ENCODE measurements around the gene MOK.

Gene MOK

DNA sequence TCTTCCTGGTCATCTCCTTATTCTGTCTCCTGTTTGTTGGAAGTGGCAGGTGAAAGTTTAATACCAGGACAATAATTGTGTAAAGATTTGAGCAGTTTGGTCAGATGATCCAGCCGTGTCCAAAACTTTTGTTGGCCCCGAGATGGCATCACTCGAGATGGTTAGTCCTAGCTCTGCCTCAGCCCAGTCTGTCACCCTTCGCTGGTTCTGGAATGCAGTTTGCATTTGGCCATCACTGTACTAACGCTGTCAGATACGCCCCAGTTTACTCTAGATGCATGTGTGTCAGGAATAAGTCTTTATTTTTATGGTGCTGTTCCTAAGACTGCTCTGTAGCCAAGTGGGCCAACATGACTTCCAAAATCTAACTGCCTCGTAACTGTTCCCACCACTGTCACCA, 79.6 kb downstream of the MOK start:
- DNase-seq (ENCODE audit: low spot score), result no peak

DNA sequence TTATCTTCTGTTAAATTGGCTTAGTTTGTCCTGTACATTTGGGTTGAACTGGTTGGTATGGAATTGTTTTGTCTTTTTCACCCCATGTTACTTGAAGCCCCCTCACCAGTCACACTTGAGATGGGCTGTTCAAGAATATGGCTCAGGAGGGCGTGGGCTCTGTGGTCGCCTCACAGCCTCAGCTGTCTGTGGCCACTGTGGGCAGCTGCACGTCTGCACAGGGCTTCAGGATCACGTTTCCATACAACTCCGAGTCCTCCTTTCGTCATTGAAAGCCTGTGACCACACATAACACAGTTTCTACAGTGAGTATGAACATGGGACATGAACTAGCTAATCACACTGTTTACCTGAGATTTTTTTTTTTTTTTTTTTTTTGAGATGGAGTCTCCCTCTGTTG, 81.3 kb downstream of the MOK start:
- DNase-seq (ENCODE audit: low spot score), result no peak

DNA sequence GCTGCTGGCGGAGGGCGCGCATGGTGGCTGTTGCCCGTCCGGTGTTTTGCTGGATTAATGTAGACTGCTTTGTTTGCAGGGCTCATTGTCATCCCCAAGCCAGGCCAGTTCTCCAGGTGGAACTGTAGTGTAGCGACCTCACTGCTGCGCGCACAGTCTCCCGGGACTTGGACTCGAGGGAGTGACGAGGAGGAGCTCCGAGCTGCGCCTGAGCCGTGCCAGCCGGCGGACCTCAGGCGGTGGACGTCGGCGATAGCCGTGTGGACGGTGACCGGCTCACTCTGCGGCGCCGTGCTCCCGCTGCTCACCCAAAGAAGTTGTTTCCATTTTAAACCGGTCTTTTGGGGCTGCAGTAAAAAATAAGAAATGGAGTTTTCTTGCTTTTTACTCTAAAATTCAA, 82.2 kb downstream of the MOK start:
- DNase-seq (ENCODE audit: low spot score), result no peak

DNA sequence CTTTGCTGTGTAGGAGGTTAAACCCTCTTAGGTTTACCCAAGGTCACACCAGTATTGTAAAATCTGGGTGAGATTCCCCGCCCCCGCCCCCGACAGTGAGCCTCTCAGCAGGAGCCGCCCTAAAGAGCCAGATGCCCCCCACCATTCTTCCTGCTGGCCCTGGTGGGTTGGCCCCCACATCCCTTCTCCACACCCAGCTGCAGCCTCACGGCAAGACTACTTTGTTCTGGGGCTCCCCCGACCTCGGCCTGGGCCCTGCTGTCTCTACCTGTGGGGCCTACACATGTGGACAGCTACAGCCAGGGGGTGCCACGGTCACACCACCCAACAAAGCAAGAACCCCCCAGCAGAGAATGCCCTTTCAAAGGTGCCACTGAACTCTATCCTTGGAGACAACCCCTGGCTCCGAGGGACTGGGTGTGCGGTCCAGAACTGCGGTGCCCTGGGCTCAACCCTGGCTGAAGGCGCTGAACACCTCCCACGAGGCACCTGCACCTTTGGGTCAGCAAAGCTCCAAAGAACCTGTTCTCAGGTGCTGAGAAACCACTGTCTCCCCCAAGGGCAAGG, 82.9 kb downstream of the MOK start:
- DNase-seq (ENCODE audit: low spot score), result no peak

DNA sequence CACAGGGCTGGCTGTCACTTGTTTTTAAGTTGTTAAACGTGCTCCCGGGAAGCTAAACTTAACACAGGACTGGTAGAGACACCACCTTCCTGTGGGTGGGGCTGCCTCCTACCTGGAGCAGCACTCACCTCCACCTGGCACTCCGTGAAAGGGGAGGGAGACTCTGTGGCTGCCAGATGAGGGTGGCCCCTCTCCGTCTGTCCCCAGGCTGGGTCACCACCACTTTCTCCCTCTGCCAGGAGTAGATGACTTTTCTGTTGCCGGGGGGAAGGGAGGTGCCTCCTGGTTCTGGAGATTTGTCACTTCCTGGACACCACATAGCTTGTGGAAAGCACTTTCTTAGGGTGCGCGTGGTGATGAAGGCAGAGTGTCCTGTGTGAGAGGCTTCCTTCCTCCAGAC, 83.9 kb downstream of the MOK start:
- no peak for DNase-seq (ENCODE audit: low spot score)

DNA sequence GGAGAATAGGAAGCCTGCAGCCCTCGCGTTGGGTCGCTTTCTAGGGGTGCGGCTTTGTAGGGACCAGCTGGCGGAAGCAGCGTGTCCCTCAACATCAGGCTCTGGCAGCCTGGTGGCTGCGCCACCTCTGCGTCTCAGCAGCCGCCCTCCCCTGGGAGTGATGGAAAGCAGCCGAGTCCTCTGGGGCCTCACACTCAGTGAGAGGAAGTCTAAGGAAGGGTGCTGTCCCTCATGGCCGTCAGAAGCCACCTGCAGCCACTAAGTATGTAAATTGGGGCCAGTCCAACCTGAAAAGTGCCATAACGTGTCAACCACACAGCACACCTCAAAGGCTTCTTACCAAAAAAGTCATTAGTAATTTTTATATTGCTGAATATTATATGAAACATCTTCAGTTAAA, 84.9 kb downstream of the MOK start:
- no peak for DNase-seq (ENCODE audit: low spot score)

DNA sequence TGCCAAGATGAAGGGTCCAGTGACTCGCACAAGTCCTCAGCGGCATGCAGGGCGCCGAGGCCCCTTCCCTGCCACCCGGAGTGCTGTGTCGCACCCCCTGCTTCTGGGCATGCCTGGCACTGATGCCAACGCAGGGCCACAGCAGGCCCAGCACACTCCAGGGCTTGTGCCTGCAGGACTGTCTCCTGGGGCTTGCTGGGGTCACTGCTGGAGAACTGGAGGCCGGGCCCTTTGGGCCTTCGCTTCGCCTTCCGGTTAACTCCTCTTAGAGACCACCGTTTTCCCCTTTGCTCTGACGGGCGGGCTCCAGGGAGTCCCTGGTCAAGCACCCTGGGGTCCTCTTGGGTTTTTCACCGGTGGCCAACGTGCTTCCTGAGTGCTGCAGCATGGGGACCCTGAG, 85.6 kb downstream of the MOK start:
- no peak for DNase-seq (ENCODE audit: low spot score)

DNA sequence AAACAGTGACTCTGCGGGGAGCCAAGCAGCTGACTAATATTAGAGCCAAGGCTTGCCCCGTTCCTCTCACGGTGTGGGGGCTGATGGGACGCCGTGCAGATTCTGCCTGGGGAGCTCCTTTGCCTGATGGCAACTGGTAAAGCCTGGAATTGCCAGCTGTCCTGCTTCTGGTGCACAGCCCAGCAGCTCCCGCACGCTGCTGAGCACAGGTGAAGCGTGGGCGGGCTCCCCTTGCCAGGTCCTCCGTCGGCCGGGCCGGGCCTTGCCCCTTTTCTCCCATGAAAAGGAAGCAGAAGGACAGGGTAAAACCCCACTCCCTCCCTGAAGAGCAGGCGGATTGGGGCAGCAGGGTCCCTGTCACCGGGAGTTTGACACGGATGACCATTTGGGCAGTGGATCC, 86.3 kb downstream of the MOK start:
- DNase-seq (ENCODE audit: low spot score), result no peak

DNA sequence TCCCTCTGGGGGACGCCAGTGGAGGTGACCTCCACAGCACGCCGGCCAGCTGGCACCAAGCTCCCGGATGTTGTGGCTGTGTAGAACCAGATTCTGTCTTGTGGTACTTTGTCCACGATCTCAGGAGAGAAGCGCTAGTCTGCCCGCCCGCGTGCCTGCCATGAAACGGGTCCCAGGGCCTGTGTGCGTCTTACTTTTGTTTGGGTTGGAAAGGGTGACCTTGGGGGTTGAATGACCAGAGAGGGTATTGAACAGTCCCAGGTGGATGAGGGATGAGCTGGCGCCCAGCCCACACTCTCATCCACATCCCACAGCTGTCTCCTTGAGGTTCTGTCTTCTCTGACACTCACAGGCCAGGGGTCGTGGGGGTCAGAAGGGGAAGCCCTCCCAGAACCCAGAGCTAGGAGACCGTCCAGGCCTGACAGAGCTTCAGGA, 87.0 kb downstream of the MOK start:
- DNase-seq (ENCODE audit: low spot score), result no peak

DNA sequence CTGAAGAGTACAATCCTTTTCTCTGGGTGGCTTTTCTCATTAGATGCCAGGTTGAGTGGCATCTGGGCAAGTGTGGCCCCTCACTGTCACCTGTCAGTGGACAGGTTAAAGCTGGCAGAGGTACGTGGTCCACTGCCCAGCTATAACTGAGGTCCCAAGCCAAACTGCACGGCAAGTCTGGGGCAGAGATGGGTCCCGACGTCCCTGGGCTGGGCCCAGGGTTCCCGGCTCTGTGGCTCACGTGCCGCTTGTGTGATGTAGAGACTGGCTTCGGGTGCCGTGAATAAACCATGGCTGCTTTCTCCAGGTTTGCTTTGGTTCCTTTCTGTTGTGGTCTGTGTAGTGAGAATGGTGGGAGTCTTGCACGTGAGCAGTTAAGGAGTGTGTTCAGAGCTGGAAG, 87.6 kb downstream of the MOK start:
- no peak for DNase-seq (ENCODE audit: low spot score)

DNA sequence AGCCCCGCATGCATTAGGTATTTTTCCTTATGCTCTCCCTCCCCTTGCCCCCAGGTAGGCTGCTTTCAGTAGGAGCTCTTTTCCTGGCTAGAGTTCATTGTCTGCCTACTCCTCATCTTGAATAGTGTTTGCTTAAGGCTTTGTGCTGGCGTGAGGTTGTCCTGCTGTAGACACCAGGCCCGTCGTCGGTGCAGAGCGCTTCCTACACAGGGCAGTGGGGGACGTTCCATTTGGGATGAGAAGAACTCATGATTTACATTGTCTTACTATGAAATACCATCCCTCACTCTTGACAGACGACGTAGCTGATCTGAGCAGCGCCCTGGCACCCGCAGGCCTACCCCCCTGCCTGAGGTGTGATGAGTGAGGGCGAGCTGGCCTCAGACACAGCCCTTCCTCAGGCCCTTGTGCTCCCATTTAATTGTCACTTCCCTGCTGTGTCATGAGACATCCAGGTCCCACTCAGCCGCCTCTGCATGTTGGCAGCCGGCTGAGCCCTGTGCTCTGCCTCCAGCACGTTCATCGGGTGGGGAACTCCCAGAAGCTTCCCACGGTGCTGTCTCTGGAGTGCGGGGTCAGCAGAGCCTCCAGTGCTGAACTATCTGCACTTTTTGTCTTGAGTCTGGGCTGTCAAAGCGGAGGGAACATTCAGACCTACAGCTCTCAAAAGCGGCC, 89.3 kb downstream of the MOK start:
- no peak for DNase-seq (ENCODE audit: low spot score)

DNA sequence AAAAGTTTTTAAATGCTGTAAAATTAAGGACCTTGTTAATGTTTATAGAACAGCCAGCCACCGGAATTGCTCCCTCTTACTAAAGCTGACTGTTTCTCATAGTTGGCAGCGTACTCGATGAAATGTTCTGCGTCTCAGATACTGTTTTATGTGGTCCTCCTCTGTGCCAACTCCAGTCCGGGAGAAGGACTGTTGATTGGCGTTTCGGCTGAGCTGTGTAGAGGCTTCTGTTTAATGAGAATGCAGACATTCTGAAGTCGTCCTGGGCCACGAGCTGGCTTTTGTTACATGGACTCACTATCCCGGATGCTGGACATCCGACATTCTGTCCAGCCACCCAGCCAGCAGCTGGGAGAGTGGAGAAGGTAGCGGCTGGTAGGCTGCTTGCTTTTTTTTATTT, 89.9 kb downstream of the MOK start:
- no peak for DNase-seq (ENCODE audit: low spot score)

DNA sequence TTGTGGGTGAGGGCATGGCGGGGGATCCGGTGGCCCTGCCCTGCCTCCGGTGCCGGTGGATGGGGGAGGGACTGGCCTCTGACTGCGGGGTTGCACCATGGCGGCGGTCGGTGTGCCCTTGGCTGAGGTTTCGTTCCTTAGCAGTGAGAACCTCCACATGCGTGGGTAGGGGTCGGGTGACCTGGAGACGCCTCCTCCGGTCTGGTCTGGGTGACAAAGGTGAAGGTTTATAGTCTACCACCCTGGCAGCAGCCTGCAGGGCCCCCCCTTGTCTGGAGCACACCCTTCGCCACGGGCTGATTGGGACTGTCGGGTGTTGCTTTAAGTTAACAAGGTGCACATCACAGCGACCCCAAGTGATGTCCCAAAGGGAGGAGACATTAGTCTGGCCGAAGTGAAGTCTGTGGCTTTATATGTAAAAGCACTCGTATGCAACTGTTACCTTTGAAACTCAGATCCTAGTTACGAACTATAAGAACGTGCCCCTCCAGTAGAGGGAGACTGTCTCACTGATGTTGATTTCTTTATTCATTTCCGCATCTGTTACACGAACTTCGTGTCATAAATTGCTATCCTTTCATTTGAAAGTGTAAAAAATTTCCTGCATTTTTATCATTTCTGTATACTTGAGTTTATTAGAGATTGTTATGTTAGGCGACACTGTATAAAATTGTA, 90.8 kb downstream of the MOK start:
- no peak for DNase-seq (ENCODE audit: low spot score)

DNA sequence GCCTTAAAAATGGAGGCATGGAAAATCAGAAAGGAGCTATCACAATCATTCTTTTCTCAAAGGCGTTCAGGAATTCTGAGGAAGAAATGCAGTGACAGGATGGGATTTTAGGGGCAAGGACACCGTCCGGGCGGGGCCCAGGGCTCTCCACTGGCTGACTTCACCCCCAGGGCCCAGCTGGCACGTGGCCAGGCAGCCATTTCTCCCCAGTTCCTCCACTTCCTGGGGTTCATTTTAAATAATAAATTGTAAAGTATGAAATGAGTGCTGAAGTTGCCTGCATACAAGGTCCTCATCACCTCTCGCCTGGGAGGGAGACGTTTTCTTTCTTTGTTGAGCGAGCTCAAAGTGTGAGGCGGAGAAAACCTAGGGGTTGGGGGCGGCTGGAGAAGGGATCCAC, 91.5 kb downstream of the MOK start:
- DNase-seq (ENCODE audit: low spot score), result no peak

DNA sequence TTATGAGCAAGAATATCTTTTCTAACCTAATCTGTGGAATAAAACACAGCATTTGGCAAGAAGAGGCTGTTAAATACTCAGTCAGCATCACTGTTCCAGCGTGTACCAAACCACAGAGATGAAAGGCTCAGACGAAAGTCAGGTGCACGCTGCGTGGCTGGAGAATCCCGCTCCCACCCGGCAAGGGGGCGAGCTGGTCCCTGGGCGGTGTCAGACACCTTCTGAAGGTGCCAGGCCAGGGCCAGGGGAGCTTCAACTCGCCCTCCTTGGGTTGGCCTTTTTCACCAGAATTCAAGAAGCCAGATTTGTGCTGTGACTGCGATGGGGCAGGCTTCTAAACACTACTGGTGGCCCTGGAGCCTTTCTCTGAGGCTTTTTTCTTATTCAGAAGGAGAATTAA, 92.1 kb downstream of the MOK start:
- no peak for DNase-seq (ENCODE audit: low spot score)

DNA sequence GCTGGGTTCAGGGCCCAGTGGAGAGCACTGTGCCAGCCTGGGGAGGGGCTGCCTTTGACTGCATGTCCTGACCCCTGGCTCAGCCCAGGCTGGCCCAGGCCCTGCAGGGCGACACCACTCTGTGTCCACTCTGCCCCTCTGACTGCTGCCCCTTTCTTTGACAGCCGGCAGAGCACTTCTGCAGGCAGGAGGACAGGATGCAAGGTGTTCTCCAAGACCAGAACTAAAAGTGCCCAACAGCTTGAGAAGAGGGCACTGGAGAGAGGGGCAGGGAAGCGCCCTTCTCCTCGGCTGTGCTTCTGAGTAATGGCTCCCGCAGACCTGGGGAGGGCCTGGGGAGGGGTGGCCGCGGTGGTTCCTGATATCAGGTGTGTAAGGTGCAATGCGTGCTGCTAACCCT, 92.6 kb downstream of the MOK start:
- no peak for DNase-seq (ENCODE audit: low spot score)

DNA sequence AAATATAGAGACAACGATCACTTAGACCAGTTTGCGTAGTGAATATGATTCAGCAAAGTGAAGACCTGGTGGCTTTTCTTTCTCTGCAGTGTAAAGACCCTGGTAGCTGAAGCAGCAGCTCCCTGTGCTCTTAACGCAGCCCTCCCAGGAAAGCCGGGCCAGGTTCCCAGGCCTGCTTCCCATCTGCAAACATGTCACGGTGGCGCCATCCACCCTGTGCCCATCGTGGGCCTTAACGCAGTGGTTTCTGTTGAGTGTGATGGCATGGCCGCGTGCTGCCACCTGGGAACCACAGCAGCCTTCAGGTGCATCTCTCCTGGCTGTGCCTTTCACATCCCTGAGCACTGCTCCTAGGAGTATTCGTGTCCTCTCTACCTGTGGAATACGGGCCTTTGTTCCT, 93.7 kb downstream of the MOK start:
- no peak for DNase-seq (ENCODE audit: low spot score)

DNA sequence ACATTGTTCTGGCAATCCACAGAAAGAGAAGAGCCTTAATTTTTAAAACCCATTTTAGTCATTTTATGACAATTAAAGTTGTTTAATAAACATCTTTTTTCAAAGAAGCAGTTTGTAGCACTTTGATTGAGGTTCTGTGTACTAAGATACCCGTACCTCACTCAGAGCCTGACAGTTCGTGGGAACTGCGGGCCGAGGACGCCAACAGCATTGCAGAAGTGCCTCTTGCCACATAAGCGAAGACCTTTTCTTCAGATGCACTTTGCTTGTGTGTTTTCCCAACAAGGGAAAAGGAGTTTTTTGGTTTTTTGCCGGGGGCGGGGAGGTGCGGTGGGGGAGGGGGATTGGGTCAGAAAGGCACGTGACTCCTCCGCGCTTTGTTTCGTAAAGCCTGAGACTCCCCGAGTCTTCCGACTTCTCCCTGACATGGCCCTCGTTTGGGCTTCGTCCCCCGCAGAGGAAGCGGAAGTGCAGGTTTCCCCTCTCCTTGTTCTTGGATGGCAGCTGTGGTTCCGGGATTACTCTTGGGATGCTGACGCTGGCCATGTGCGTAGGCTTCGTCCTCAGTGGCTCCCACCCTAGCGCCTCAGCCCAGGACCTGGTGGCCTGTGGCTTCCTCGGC, 94.4 kb downstream of the MOK start:
- DNase-seq (ENCODE audit: low spot score), result no peak

DNA sequence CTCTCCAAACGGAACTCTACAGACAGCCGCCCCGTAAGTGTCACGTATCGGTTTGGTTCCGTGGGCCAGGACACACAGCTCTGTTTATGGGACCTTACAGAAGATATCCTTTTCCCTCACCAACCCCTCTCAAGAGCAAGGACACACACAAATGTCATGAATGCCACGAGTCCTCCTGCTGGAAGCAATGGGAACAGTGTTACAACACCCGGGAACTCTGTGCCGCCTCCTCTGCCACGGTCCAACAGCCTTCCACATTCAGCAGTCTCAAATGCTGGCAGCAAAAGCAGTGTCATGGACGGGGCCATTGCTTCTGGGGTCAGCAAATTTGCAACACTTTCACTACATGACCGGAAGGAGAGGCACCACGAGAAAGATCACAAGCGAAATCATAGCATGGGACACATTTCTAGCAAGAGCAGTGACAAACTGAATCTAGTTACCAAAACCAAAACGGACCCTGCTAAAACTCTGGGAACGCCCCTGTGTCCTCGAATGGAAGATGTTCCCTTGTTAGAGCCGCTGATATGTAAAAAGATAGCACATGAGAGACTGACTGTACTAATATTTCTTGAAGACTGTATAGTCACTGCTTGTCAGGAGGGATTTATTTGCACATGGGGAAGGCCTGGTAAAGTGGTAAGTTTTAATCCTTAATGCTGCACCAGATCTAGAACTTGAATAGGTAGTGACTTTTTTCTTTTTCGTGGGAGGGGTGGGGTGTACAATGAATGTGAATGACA, 95.6 kb downstream of the MOK start:
- no peak for DNase-seq (ENCODE audit: low spot score)

DNA sequence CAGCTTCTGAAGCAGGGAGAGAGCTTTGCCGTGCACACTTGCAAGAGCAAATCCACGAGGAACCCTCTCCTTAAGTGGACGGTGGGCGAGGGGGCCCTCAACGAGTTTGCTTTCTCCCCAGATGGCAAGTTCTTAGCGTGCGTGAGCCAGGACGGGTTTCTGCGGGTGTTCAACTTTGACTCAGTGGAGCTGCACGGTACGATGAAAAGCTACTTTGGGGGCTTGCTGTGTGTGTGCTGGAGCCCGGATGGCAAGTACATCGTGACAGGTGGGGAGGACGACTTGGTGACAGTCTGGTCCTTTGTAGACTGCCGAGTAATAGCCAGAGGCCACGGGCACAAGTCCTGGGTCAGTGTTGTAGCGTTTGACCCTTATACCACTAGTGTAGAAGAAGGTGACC, 96.2 kb downstream of the MOK start:
- DNase-seq (ENCODE audit: low spot score), result no peak

DNA sequence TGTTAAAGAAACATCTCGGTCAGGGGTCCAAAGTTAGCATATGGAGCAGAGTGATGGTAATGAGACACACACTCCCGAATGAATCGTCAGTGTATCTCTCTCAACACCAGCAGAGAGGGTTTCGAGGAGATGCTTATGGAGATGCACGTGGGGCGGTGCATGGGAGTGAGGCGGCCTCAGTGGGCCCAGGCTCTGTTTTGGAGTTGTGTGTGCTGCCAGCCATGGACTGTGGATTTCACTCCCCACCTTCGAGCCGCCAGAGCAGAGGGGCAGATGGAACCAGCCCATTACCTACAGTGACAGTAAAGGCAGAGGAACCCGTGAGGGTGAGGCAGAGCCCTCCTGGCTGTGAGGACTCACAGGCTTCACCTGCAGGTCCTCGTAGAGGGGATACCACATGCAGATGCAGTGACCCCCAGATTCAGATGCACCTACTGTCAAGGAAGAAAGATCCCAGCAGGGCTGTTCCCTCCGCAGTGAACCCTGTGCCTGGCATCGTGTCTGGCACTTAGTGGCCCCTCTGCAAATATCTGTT, 97.1 kb downstream of the MOK start:
- no peak for DNase-seq (ENCODE audit: low spot score)

DNA sequence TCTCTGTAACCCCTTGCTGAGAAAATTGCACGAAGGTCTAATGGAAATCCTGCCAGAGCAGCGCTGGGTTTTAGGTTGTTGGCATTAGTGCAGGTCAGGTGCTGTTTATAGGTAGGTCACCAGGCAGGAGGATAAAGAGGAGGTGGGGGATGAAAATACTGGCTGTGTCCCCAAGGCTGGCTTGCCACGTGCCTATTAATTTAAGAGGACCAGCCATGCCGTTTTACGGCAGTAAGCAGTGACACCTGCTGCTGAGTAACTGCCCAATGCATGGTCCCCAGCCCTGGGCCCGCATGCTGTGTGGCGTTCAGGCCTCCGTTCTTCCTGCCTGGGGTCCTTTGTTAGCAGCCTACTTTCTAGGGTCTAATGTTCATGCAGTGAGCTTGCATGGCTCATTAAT, 98.0 kb downstream of the MOK start:
- no peak for DNase-seq (ENCODE audit: low spot score)

Data from hematopoietic multipotent progenitor cell treated with erythropoietin and hydrocortisone succinate and interleukin-3 and kit ligand, for 15 days (in vitro differentiated cells).